HG02973 (cell line): Measurements from ENCODE around the gene PERP.

Experiments
- ATAC-seq: cut with Tn5 transposase; IDR thresholded peaks from one replicate; pipeline ENCODE4 v1.9.1; 2021; ENCODE audit warnings: moderate library complexity; ENCODE audit not compliant: unreplicated experiment

Gene PERP

DNA sequence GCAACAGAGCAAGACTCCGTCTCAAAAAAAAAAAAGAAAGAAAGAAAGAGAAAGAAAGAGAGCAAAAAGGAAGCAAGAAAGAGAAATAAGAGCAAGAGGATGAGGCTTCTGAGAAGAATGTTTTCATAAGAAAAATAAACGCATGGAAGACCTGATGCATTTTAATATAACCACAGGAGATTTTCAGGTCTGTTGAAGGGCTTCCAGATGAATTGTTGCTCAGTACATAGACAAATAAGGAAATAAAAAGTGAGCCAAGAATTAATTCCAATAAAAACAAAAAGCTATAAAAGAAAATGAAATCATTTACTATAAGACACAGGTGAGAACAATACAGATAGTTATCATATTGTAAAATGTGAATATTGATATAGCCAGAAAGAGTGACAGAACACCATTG lies 43.5 kb downstream of the PERP start:
- no peak for ATAC-seq

DNA sequence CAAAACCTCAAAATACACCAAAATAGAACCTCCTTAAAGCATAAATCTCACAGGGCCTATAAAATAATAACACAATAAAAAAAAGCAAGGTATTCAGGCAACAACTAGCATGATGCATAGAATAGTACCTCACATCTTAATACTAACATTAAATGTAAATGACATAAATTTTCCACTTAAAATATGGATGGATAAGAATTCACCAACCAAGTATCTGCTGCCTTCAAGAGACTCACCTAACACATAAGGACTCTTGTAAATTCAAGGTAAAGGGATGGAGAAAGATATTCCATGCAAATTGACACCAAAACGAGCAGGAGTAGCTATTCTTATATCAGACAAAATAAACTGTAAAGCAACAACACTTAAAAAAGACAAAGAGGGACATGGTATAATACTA lies 52.2 kb downstream of the PERP start:
- no peak for ATAC-seq

DNA sequence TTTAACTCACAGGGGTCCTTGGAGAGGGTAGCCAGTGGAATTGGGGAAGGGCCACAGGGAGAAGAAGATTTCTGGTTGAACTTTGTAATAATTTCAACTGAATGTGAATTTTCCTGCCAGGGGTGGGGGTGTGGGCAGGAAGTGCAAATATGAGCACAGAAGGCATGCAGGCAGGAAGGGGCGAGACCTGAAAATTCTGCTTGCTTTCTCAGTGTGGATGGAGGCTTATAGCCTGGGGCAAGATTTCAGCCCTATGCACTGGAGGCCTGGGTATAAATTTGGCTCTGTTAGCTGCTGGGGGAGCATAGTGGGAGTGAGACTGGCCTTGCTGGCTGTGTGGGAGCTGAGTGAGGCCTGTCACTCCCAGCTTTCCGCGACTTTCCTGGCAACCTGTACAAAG lies 54.4 kb downstream of the PERP start:
- ATAC-seq, result no peak

DNA sequence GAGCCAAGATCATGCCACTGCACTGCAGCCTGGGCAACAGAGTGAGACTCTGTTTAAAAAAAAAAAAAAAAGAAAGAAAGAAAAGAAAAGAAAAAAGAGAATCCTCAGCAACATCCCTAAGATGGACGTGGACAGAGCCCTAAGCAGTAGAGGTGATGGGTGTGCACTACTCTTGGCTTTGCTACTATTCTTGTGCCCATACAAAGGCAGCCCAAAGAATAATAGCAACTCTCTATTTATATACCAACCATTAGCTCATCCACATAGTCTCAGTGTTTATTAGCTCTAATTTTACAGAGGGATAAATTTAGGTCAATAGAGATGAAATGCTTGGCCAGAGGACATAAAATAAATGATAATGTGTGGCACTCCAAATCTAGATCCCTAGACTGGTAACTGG lies 62.2 kb downstream of the PERP start:
- no peak for ATAC-seq

- ATAC-seq, result no peak
Measured at GRCh38 chr6:138044458-138044857, 62.8 kb downstream of the PERP start.
